K562 (cell line): ENCODE measurements around the gene TRAF1. TPM values are rescaled to one million over a fixed set of nuclear protein-coding genes. Genes with fewer than 3 reads are reported as not detected.
A peak's percentile ranks its signal among the peaks of the same experiment; 100 is the strongest.

Experiments used
- ADNP ChIP-seq: fragments of 200-800 bp; sonication (Bioruptor generic); IDR thresholded peaks from 2 replicates; pipeline ENCODE4 v1.6.1; 2016; ENCODE audit warnings: missing genetic modification characterization, missing compliant biosample characterization
- ARHGAP35 ChIP-seq: fragments of 450-650 bp; IDR thresholded peaks from 2 replicates; pipeline ENCODE4 v1.6.1; 2018; ENCODE audit not compliant: partially characterized antibody
- ATF7 ChIP-seq: fragments of 450-650 bp; IDR thresholded peaks from 2 replicates; pipeline ENCODE4 v1.7.1; 2014; ENCODE audit warnings: mild to moderate bottlenecking, moderate library complexity
- CTBP1 ChIP-seq: fragments of 450-650 bp; IDR thresholded peaks from 2 replicates; pipeline ENCODE4 v1.6.1; 2016; ENCODE audit warnings: borderline replicate concordance
- HDAC3 ChIP-seq: fragments of 450-650 bp; IDR thresholded peaks from 2 replicates; pipeline ENCODE4 v1.6.1; 2018; ENCODE audit warnings: borderline replicate concordance, mild to moderate bottlenecking, moderate library complexity; ENCODE audit not compliant: partially characterized antibody
- HDAC6 ChIP-seq: IDR thresholded peaks from 2 replicates; pipeline ENCODE4 v1.6.1; 2012; ENCODE audit warnings: low read depth, mild to moderate bottlenecking, control low read depth, inconsistent platforms, low read length, moderate library complexity
- HMG20A ChIP-seq: fragments of 450-650 bp; formaldehyde crosslinking; conservative IDR thresholded peaks from 2 replicates; pipeline ENCODE4 v1.4.0; 2020; ENCODE audit warnings: mild to moderate bottlenecking, mixed read lengths
- HNRNPL ChIP-seq: fragments of 200-400 bp; formaldehyde crosslinking; IDR thresholded peaks from 2 replicates; pipeline ENCODE4 v1.6.1; 2017; ENCODE audit warnings: low read depth, mild to moderate bottlenecking, low read length
- MEF2D ChIP-seq: conservative IDR thresholded peaks from 2 replicates; pipeline ENCODE4 v1.6.1; 2016; ENCODE audit warnings: low read depth, missing genetic modification characterization, missing compliant biosample characterization
- NFIX ChIP-seq: fragments of 250-450 bp; sonication (Bioruptor Pico); IDR thresholded peaks from 2 replicates; pipeline ENCODE4 v1.4.0; 2020; ENCODE audit warnings: low read depth, mild to moderate bottlenecking, moderate library complexity
- POLR2AphosphoS5 ChIP-seq: IDR thresholded peaks from 2 replicates; pipeline ENCODE4 v1.6.1; 2011; ENCODE audit warnings: mild to moderate bottlenecking, low read depth, low read length, moderate library complexity; ENCODE audit not compliant: control insufficient read depth, insufficient read depth
- PYGO2 ChIP-seq: fragments of 450-650 bp; IDR thresholded peaks from 2 replicates; pipeline ENCODE4 v1.6.1; 2016; ENCODE audit warnings: mild to moderate bottlenecking, missing genetic modification characterization, moderate library complexity, missing compliant biosample characterization
- RBFOX2 ChIP-seq: fragments of 200-400 bp; formaldehyde crosslinking; IDR thresholded peaks from 2 replicates; pipeline ENCODE4 v1.6.1; 2017; ENCODE audit warnings: low read depth, mild to moderate bottlenecking, low read length, moderate library complexity
- RUNX1 ChIP-seq: sonication (generic); IDR thresholded peaks from 2 replicates; pipeline ENCODE4 v1.6.1; 2016; ENCODE audit warnings: antibody characterized with exemption, low read depth
- SAFB2 ChIP-seq: fragments of 200-400 bp; formaldehyde crosslinking; IDR thresholded peaks from 2 replicates; pipeline ENCODE4 v1.6.1; 2018; ENCODE audit warnings: borderline replicate concordance, low read length, low read depth, moderate library complexity; ENCODE audit not compliant: severe bottlenecking
- SNIP1 ChIP-seq: fragments of 450-650 bp; IDR thresholded peaks from 2 replicates; pipeline ENCODE4 v1.7.1; 2017; ENCODE audit warnings: low read depth, mild to moderate bottlenecking
- SREBF1 ChIP-seq: fragments of 150-350 bp; IDR thresholded peaks from 2 replicates; pipeline ENCODE4 v1.6.1; 2014; ENCODE audit warnings: antibody characterized with exemption, low read depth, low read length, borderline replicate concordance
- TAF15 ChIP-seq: fragments of 200-400 bp; formaldehyde crosslinking; IDR thresholded peaks from 2 replicates; pipeline ENCODE4 v1.6.1; 2017; ENCODE audit warnings: mild to moderate bottlenecking, low read depth, low read length, moderate library complexity
- XRCC5 ChIP-seq: fragments of 200-400 bp; formaldehyde crosslinking; IDR thresholded peaks from 2 replicates; pipeline ENCODE4 v1.6.1; 2017; ENCODE audit warnings: low read depth, mild to moderate bottlenecking, low read length
- ZFX ChIP-seq: sonication (generic); formaldehyde crosslinking; IDR thresholded peaks from 2 replicates; pipeline ENCODE4 v1.8.0; 2022; ENCODE audit warnings: mild to moderate bottlenecking, missing genetic modification reagents, moderate library complexity
- ZNF212 ChIP-seq: fragments of 450-650 bp; formaldehyde crosslinking; IDR thresholded peaks from 2 replicates; pipeline ENCODE4 v1.4.0; 2020; ENCODE audit warnings: mild to moderate bottlenecking
- ZNF24 ChIP-seq: fragments of 450-650 bp; IDR thresholded peaks from 2 replicates; pipeline ENCODE4 v1.6.1; 2016
- ZNF41 ChIP-seq: fragments of 250-450 bp; sonication (Bioruptor Pico); conservative IDR thresholded peaks from 2 replicates; pipeline ENCODE4 v1.4.0; 2020; ENCODE audit warnings: mild to moderate bottlenecking
- ZNF586 ChIP-seq: fragments of 450-650 bp; formaldehyde crosslinking; conservative IDR thresholded peaks from 2 replicates; pipeline ENCODE4 v1.4.0; 2020; ENCODE audit warnings: mild to moderate bottlenecking, moderate library complexity
- ZNF707 ChIP-seq: fragments of 250-450 bp; sonication (Bioruptor Pico); conservative IDR thresholded peaks from 2 replicates; pipeline ENCODE4 v1.8.0; 2022; ENCODE audit warnings: inconsistent platforms, mild to moderate bottlenecking, moderate library complexity
- ZNF740 ChIP-seq, 3 experiments: fragments of 200-800 bp in 1 of 3; sonication (Bioruptor generic) in 1 of 3; sonication (generic) in 1 of 3; formaldehyde crosslinking in 1 of 3; IDR thresholded peaks; 2 replicates each; pipeline versions ENCODE4 v1.6.1 to v1.8.0; 2016 to 2022; ENCODE audit warnings: mild to moderate bottlenecking in 2 of 3, missing compliant biosample characterization in 2 of 3, missing genetic modification characterization in 2 of 3, missing genetic modification reagents in 1 of 3
- polyA plus RNA-seq, 8 experiments: library from polyadenylated mRNA; depleted of rRNA in 4 of 8; stranded (reverse) in 5 of 8; unstranded in 3 of 8; fragments of >200 nt; fragmentation: Nextera tagmentation in 2 of 8; fragmentation: Illumina TruSeq in 1 of 8; extraction: Ambion mirVana in 2 of 8; extraction: Trizol in 1 of 8; gene quantifications; 2 replicates each; pipeline versions ENCODE4 v1.2.1 to v1.2.3, GENCODE V29; 2011 to 2014; ENCODE audit warnings: inconsistent platforms in 1 of 8, missing spikeins in 1 of 8
- total RNA-seq, 7 experiments: library from RNA; depleted of rRNA in 6 of 7; stranded (reverse); fragments of >200 nt in 6 of 7; fragmentation: Illumina TruSeq in 2 of 7; extraction: Trizol in 2 of 7; gene quantifications; 2 replicates each; pipeline versions ENCODE4 v1.2.1 to v1.2.3, GENCODE V29; 2011 to 2021; ENCODE audit warnings: low replicate concordance in 1 of 7
- TF ChIP-seq, protein P1 (sequence below), 2 experiments: IDR thresholded peaks; 2 replicates each; pipeline ENCODE4 v1.6.1; 2012; ENCODE audit warnings: improper control_type of control experiment in 2 of 2, low read depth in 2 of 2, low read length in 2 of 2, borderline replicate concordance in 1 of 2

Gene TRAF1
- total and polyA plus RNA-seq, 9 of the 15 experiments (the other 6 are each of a cell fraction or from before 2014, with no cell fraction given): 0.01 to 1.1 (median 0.04) TPM; not detected in 2

DNA sequence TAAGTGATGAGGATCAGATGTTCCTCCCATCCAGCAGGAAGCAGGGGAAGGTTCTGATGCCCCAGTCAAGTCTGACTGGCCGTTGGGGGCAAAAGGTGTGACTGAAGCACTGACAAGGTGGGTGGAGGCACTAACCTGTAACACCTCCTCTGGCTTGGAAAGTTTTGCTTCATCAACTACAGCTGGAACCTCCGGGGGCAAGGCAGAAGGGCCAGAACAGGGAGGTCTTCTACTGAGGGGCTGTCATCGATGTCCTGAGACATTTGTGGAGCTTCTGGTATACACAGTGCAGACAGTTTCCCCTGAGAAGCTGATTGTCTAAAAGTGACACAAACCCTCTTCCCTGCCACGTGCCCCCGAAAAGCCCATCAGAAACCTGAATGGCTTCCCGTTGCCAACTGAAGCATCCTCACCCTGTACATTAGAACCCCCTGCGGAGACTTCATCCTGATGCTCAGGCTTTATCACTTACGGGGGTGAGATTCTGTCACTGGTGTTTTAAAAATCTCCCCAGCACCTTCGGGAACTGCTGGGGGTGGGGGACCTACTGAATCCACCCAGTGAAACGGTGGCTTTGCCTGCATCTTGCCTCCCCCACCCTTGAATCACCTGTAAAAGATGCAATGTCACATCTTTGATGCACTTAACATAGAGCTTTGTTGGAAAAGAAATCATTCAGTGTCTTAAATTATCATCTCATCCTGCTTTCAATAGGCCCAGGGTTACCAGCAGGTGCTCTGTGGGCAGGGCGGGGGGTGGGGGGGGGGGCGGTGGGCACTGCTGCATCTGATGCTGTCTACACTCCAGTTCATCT, 24.6 kb downstream of the TRAF1 start (continued):
- TF ChIP-seq POLR2AphosphoS5 (no peak), XRCC5 (no peak), MEF2D (tag) (no peak), TAF15 (no peak), ZFX (CRISPR knock-in tag) (no peak), ZNF740 (CRISPR knock-in tag; IDR thresholded peaks at IDR 0.05) (no peak), ZNF740 (tag; IDR thresholded peaks at IDR 0.05) (0 out of 4 replicates have a peak, but pooled peaks of 1 of the 2 experiments have one; percentile 52), ARHGAP35 (no peak), SNIP1 (no peak), ZNF707 (CRISPR knock-in tag) (0 out of 2 replicates have a peak, but pooled peaks have one; percentile 15), PYGO2 (tag) (no peak), CTBP1 (no peak), HMG20A (CRISPR knock-in tag) (no peak), RBFOX2 (no peak), NFIX (no peak), SAFB2 (no peak), HDAC6 (no peak), ZNF41 (no peak), SREBF1 (no peak), RUNX1 (no peak), HNRNPL (no peak), ZNF24 (no peak), ADNP (tag) (no peak), ATF7 (no peak), ZNF212 (CRISPR knock-in tag) (0 out of 2 replicates have a peak, but pooled peaks have one; percentile 10), ZNF586 (CRISPR knock-in tag) (0 out of 2 replicates have a peak, but pooled peaks have one; percentile 27), HDAC3 (no peak)
- TF ChIP-seq, protein P1, sequence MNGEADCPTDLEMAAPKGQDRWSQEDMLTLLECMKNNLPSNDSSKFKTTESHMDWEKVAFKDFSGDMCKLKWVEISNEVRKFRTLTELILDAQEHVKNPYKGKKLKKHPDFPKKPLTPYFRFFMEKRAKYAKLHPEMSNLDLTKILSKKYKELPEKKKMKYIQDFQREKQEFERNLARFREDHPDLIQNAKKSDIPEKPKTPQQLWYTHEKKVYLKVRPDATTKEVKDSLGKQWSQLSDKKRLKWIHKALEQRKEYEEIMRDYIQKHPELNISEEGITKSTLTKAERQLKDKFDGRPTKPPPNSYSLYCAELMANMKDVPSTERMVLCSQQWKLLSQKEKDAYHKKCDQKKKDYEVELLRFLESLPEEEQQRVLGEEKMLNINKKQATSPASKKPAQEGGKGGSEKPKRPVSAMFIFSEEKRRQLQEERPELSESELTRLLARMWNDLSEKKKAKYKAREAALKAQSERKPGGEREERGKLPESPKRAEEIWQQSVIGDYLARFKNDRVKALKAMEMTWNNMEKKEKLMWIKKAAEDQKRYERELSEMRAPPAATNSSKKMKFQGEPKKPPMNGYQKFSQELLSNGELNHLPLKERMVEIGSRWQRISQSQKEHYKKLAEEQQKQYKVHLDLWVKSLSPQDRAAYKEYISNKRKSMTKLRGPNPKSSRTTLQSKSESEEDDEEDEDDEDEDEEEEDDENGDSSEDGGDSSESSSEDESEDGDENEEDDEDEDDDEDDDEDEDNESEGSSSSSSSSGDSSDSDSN (IDR thresholded peaks at IDR 0.05; ENCODE audit: borderline replicate concordance in 1 of 2, low read depth in 2 of 2, low read length in 2 of 2): no peak
